ENCODE results near the gene KLHL5.

The KLHL5 gene

DNA sequence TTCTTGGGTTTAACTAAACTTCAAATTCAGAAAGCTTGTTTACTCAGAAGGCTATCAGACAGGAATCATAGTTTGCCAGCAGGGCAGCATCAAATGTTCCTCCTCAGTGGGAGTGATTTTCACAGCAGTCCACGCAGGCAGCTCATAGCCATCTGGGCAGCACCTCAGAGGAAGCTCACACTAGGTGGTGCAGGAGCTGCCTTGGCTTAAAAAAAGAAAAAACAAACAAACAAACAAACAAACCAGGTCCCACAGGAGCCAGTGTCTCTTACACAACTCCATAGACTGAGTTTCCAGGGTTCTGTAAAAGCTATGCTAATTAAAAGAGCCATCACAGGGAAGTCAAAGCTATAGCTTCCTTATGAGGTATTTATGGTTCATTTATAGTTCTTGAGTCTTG, 10.5 kb upstream of the KLHL5 start:
- Histone ChIP-seq H3K9me3 (ENCODE audit: insufficient read depth, low read length) (no peaks in the 10 kb centered on the region), H3K4me2 (ENCODE audit: low read depth, low read length, poor library complexity, severe bottlenecking) (no peak overlapping the region), H3K27ac (ENCODE audit: low read depth, low read length) (no peak overlapping the region), H3K79me2 (ENCODE audit: insufficient read depth, low read length) (peaks cover 45% of the 10 kb centered on the region), H3K9ac (ENCODE audit: low read length) (no peak overlapping the region), H4K20me1 (ENCODE audit: low read depth, low read length) (peaks cover 4% of the 10 kb centered on the region; the same call in 1 of the 2 replicates), H3K9me2 (replicated peaks; ENCODE audit: insufficient read depth, low read length) (no peaks in the 10 kb centered on the region), H3K27me3 (ENCODE audit: low read length) (no peaks in the 10 kb centered on the region), H3K36me3 (ENCODE audit: low read length) (no peaks in the 10 kb centered on the region), H3K4me3 (ENCODE audit: insufficient read depth, low read length, poor library complexity, severe bottlenecking) (no peak overlapping the region), H2AFZ (ENCODE audit: low read depth, low read length, severe bottlenecking) (no peak overlapping the region), H3F3A (ENCODE audit: insufficient read depth) (peaks cover 3% of the 10 kb centered on the region)
- TF ChIP-seq EZH2phosphoT487 (conservative IDR thresholded peaks at IDR 0.05; ENCODE audit: low read length) (no peak), CTCF (IDR thresholded peaks at IDR 0.05; ENCODE audit: insufficient read depth, low read length, poor library complexity, severe bottlenecking) (no peak)

DNA sequence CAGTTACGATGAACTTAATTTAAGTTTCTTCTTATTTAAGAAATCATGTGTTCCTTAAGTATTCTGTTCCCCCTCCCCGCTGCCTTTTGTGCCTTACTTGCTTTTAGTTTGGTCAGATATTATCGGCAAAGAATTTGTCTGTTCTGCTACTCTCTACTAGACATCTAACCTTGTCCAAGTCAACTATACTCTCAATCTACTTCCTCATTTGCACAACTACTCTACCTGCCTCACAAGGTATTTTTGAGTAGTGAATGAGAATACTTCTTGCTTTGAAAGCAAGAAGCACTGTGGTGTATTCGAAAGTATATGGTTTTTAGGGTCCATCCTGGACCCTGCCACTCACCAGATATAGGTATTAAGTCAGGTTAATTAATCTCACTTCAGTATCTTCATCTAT, 8.0 kb upstream of the KLHL5 start:
- Histone ChIP-seq H3K27ac (ENCODE audit: low read depth, low read length) (no peak overlapping the region), H4K20me1 (ENCODE audit: low read depth, low read length) (peaks cover 7% of the 10 kb centered on the region)

GRCh38 chr4:39054497-39054896, 7.5 kb upstream of the KLHL5 start:
- no peaks in the 10 kb centered on the region for H3K9me3 ChIP-seq (ENCODE audit: insufficient read depth, low read length)
- peaks cover 51% of the 10 kb centered on the region for H3K79me2 ChIP-seq (ENCODE audit: insufficient read depth, low read length)
- no peak overlapping the region for H3K4me3 ChIP-seq (ENCODE audit: insufficient read depth, low read length, poor library complexity, severe bottlenecking)
- no peak overlapping the region for H2AFZ ChIP-seq (ENCODE audit: low read depth, low read length, severe bottlenecking)
- no peaks in the 10 kb centered on the region; the same call in none of the 2 replicates for H3F3A ChIP-seq (ENCODE audit: insufficient read depth)
- H4K20me1 ChIP-seq (ENCODE audit: low read depth, low read length), result peaks cover 7% of the 10 kb centered on the region
- no peaks in the 10 kb centered on the region for H3K27me3 ChIP-seq (ENCODE audit: low read length)
- TF ChIP-seq CTCF (IDR thresholded peaks at IDR 0.05; ENCODE audit: insufficient read depth, low read length, poor library complexity, severe bottlenecking) (no peak), EZH2phosphoT487 (conservative IDR thresholded peaks at IDR 0.05; ENCODE audit: low read length) (no peak)
- H3K36me3 ChIP-seq (ENCODE audit: low read length), result no peaks in the 10 kb centered on the region
- no peaks in the 10 kb centered on the region for H3K9me2 ChIP-seq (replicated peaks; ENCODE audit: insufficient read depth, low read length)
- no peak overlapping the region for H3K27ac ChIP-seq (ENCODE audit: low read depth, low read length)
- no peak overlapping the region for H3K9ac ChIP-seq (ENCODE audit: low read length)
- H3K4me2 ChIP-seq (ENCODE audit: low read depth, low read length, poor library complexity, severe bottlenecking), result no peak overlapping the region

More for the DNA sequence above, 8.0 kb upstream of the KLHL5 start:
- Histone ChIP-seq H3K4me2 (ENCODE audit: low read depth, low read length, poor library complexity, severe bottlenecking) (no peak overlapping the region), H3K9me2 (replicated peaks; ENCODE audit: insufficient read depth, low read length) (no peaks in the 10 kb centered on the region), H3K79me2 (ENCODE audit: insufficient read depth, low read length) (peaks cover 55% of the 10 kb centered on the region), H2AFZ (ENCODE audit: low read depth, low read length, severe bottlenecking) (no peak overlapping the region), H3K9ac (ENCODE audit: low read length) (no peak overlapping the region), H3K4me3 (ENCODE audit: insufficient read depth, low read length, poor library complexity, severe bottlenecking) (no peak overlapping the region), H3K27me3 (ENCODE audit: low read length) (no peaks in the 10 kb centered on the region), H3K9me3 (ENCODE audit: insufficient read depth, low read length) (no peaks in the 10 kb centered on the region), H3F3A (ENCODE audit: insufficient read depth) (no peaks in the 10 kb centered on the region; the same call in none of the 2 replicates), H3K36me3 (ENCODE audit: low read length) (no peaks in the 10 kb centered on the region)
- TF ChIP-seq EZH2phosphoT487 (conservative IDR thresholded peaks at IDR 0.05; ENCODE audit: low read length) (no peak), CTCF (IDR thresholded peaks at IDR 0.05; ENCODE audit: insufficient read depth, low read length, poor library complexity, severe bottlenecking) (no peak)
